Activated CD4-positive, alpha-beta T cell treated with anti-CD3 and anti-CD28 coated beads, Interleukin-2, amount 10 ng/mL, durations not matched to agents 7 days and 5 days (primary cell): ENCODE results near the gene DCPS. TPM values are rescaled to one million over a fixed set of nuclear protein-coding genes. Genes with fewer than 3 reads are reported as not detected.
"Not testable (repeated sequence)": the region's sequence is repeated elsewhere in the genome, so short reads cannot be mapped to it uniquely, and the experiment has no call there.

ENCODE experiments used
- CTCF ChIA-PET: fragments of 350-600 bp; sonication (Branson Sonifier 250); formaldehyde crosslinking; loops from one replicate; lab custom pipeline; 2021; ENCODE audit warnings: antibody characterized with exemption; lab: Charles Lee
- POLR2A ChIA-PET: fragments of 350-600 bp; sonication (Branson Sonifier 250); formaldehyde crosslinking; loops from one replicate; lab custom pipeline; 2021; ENCODE audit warnings: antibody characterized with exemption; lab: Charles Lee
- DNase-seq: peaks from one replicate; pipeline ENCODE4 v3.0.0-alpha.2; 2020
- H3K27ac Mint-ChIP-seq: one replicate; pipeline ENCODE4 v1.8.0; 2021; ENCODE audit warnings: mild to moderate bottlenecking, moderate library complexity, mixed read lengths
- H3K27me3 Mint-ChIP-seq: one replicate; pipeline ENCODE4 v1.8.0; 2021; ENCODE audit warnings: mixed read lengths
- H3K36me3 Mint-ChIP-seq: one replicate; pipeline ENCODE4 v1.8.0; 2021; ENCODE audit warnings: low read depth, mixed read lengths
- H3K4me1 Mint-ChIP-seq: one replicate; pipeline ENCODE4 v1.8.0; 2021; ENCODE audit warnings: mixed read lengths
- H3K4me3 Mint-ChIP-seq: one replicate; pipeline ENCODE4 v1.8.0; 2021; ENCODE audit warnings: mild to moderate bottlenecking, moderate library complexity, mixed read lengths
- H3K9me3 Mint-ChIP-seq: one replicate; pipeline ENCODE4 v1.8.0; 2021; ENCODE audit warnings: mixed read lengths
- total RNA-seq, 2 experiments: library from RNA; stranded (reverse); gene quantifications; one replicate each; pipeline ENCODE4 v1.2.3, GENCODE V29; 2021

Gene DCPS
- total RNA-seq, 2 experiments from 2014 or later = 33.1 to 33.5 TPM

- ChIA-PET CTCF (interaction anchor here (0.7 to 1.0 kb wide), 2 partner anchors 50 to 1734 kb away, joined by 3 read pairs; no protein-coding TSS in a partner anchor), POLR2A (no interaction called here)
- H3K9me3 Mint-ChIP-seq = no peaks in the 10 kb centered on the region
- H3K27me3 Mint-ChIP-seq = no peaks in the 10 kb centered on the region
- no peak overlapping the region for H3K4me3 Mint-ChIP-seq
- no peaks in the 10 kb centered on the region for H3K36me3 Mint-ChIP-seq
- H3K4me1 Mint-ChIP-seq = peaks cover 7% of the 10 kb centered on the region
- H3K27ac Mint-ChIP-seq = no peak overlapping the region
- DNase-seq = no peak
Observed at GRCh38 chr11:126361400-126361799, 57.5 kb downstream of the DCPS start.

GRCh38 chr11:126362879-126363655 is 59.2 kb downstream of the DCPS start:
- Mint-ChIP-seq H3K36me3 (no peaks in the 10 kb centered on the region), H3K27ac (peak overlapping the region; percentile 28), H3K27me3 (no peaks in the 10 kb centered on the region), H3K9me3 (no peaks in the 10 kb centered on the region), H3K4me3 (no peak overlapping the region), H3K4me1 (peaks cover 2% of the 10 kb centered on the region)
- ChIA-PET POLR2A (no interaction called here), CTCF (interaction anchor here (0.6 kb wide), 1 partner anchor 17 kb away, joined by 4 read pairs; no protein-coding TSS in a partner anchor)
- no peak for DNase-seq

GRCh38 chr11:126363706-126364248 is 59.9 kb downstream of the DCPS start:
- H3K9me3 Mint-ChIP-seq = no peaks in the 10 kb centered on the region
- ChIA-PET CTCF (no interaction called here), POLR2A (no interaction called here)
- peaks cover 3% of the 10 kb centered on the region for H3K4me1 Mint-ChIP-seq
- no peak overlapping the region for H3K27ac Mint-ChIP-seq
- no peak overlapping the region for H3K4me3 Mint-ChIP-seq
- no peaks in the 10 kb centered on the region for H3K27me3 Mint-ChIP-seq
- DNase-seq = no peak
- no peaks in the 10 kb centered on the region for H3K36me3 Mint-ChIP-seq

- CTCF ChIA-PET, DNase-seq, H3K4me1 Mint-ChIP-seq, H3K27me3 Mint-ChIP-seq, H3K27ac Mint-ChIP-seq, H3K36me3 Mint-ChIP-seq, H3K9me3 Mint-ChIP-seq, H3K4me3 Mint-ChIP-seq, POLR2A ChIA-PET: not testable (repeated sequence)
Observed at GRCh38 chr11:126364735-126365134, 60.9 kb downstream of the DCPS start.

DNA sequence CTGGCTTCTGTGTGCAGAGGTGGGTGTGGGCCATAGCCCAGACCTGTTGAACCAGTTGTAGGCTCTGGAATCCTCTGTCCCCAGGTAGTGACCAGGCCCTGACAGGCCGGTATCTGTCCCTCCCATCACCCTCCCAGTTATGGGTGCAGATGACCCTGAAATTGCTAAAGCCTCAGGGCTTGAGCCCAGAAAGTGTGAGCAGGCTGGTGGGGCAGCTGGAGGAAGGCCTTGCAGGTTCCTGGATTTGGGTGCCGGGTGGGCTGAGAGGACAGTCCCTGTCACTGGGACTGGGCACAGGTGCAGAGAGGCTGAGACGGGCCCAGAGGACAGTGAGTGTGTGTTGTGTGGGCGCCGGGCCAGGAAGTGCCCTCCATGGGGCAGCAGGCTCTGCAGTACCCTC is 61.6 kb downstream of the DCPS start:
- H3K27me3 Mint-ChIP-seq, H3K36me3 Mint-ChIP-seq: not testable (repeated sequence)

GRCh38 chr11:126366064-126366822 is 62.4 kb downstream of the DCPS start:
- CTCF ChIA-PET = no interaction called here
- DNase-seq = no peak
- Mint-ChIP-seq H3K9me3 (no peaks in the 10 kb centered on the region), H3K4me3 (no peak overlapping the region), H3K4me1 (peaks cover 3% of the 10 kb centered on the region), H3K27ac (no peak overlapping the region), H3K27me3 (no peaks in the 10 kb centered on the region), H3K36me3 (no peaks in the 10 kb centered on the region)
- POLR2A ChIA-PET = no interaction called here

More for the DNA sequence above, 61.6 kb downstream of the DCPS start:
- DNase-seq, CTCF ChIA-PET, H3K4me1 Mint-ChIP-seq, H3K4me3 Mint-ChIP-seq, H3K27ac Mint-ChIP-seq, H3K9me3 Mint-ChIP-seq, POLR2A ChIA-PET: not testable (repeated sequence)

DNA sequence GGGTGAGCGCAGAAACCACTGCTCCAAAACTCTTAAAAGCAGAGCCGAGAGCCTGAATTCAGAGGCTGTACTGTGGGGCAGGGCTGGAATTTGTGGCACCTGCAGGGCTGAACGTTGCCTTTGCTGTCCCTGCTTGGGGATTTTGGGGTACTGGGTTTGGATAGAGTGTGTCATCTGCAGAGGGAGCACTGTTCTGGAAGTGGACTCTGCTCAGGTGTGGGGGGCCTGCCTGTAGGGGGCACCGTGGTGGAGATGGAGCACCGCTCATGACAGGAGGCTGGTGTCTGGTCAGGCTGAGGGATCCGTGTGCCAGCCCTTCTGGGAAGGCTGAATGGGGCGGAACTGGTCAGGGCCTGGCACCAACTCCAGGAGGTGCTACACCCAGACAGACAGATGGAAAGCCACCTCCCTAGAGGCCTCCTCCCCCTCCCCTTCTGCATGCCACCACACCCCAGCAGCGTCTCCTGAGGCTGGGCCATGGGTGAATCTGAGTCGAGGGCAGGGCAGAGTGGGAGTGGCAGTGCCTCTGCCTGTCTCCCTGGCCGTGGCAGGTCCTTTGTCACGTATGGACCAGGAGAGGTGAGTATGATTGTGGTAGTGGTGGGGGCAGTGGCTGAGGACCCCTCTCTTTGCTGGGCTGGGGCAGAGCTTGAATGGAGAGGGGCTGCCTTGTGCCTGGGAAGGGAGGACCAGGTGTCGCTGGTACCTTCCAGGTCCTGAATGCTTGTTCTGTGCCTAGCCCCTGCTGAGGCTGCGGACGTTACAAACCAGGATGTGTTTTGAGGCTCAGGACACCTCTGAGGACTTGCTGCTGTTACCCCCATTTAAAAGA is 63.2 kb downstream of the DCPS start:
- CTCF ChIA-PET, H3K4me3 Mint-ChIP-seq, H3K9me3 Mint-ChIP-seq, H3K36me3 Mint-ChIP-seq, H3K27me3 Mint-ChIP-seq, DNase-seq, H3K4me1 Mint-ChIP-seq, H3K27ac Mint-ChIP-seq, POLR2A ChIA-PET: not testable (repeated sequence)

DNA sequence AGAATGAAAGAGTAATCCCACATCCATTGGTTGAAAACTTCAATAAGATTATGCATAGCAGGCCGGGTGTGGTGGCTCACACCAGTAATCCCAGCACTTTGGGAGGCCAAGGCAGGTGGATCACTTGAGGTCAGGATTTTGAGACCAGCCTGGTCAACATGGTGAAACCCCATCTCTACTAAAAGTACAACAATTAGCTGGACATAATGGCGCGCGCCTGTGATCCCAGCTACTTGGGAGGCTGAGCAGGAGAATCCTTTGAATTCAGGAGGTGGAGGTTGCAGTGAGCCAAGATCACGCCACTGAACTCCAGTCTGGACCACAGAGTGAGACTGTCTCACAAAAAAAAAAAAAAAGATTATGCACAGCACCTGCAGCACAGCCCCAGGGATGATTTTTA is 63.9 kb downstream of the DCPS start:
- H3K4me3 Mint-ChIP-seq, H3K27ac Mint-ChIP-seq, CTCF ChIA-PET, H3K36me3 Mint-ChIP-seq, POLR2A ChIA-PET, DNase-seq, H3K9me3 Mint-ChIP-seq, H3K4me1 Mint-ChIP-seq, H3K27me3 Mint-ChIP-seq: not testable (repeated sequence)

- H3K4me3 Mint-ChIP-seq, H3K4me1 Mint-ChIP-seq, POLR2A ChIA-PET, H3K9me3 Mint-ChIP-seq, H3K27me3 Mint-ChIP-seq, H3K36me3 Mint-ChIP-seq, H3K27ac Mint-ChIP-seq, DNase-seq: not testable (repeated sequence)
- CTCF ChIA-PET = interaction anchor here (1.2 kb wide), 1 partner anchor 9 kb away, joined by 3 read pairs; no protein-coding TSS in a partner anchor
Observed at GRCh38 chr11:126368336-126369119, 64.7 kb downstream of the DCPS start.

DNA sequence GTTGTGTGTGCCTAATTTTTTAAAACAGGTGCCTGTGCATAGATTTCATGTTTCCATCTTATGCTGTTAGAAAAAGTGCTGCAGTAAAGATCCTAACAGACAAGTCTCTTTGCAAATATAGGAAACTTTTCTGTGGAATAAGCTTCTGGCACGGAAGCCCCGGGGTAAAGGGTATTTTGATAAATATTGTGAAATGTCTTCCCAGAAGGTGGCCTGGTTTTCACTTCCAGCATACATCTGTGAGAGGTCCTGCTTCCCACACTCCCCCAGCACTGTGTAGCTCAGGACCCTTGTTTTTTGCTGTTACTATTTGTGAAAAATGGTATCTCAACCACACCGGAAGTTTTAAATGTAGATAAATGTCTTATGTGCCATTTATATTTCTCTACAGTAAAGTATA is 66.2 kb downstream of the DCPS start:
- ChIA-PET POLR2A (no interaction called here), CTCF (interaction anchor here (0.6 to 1.4 kb wide), 4 partner anchors 60 to 1227 kb away, joined by 3 to 5 read pairs (median 3); no protein-coding TSS in a partner anchor)
- Mint-ChIP-seq H3K4me1 (peaks cover 3% of the 10 kb centered on the region), H3K9me3 (no peaks in the 10 kb centered on the region), H3K4me3 (no peak overlapping the region), H3K27ac (no peak overlapping the region), H3K27me3 (no peaks in the 10 kb centered on the region), H3K36me3 (no peaks in the 10 kb centered on the region)
- no peak for DNase-seq

DNA sequence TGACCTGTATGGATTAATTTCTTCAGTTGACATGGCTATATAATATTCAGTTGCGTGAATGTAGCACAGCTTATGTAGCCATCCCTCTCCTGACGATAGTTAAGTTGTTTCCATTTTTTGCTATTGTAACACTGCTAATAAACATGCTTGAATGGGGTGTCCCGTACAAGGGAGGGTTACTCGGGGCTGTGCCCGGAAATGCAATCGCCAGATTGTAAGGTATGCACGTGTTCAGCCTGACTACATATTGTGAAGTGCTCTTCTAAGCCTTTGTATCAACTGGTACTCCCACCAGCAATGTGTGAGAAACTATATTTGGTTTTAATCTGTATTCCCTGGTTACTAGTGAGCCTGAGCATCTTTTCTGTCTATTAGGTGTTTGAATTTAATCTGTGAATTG is 67.7 kb downstream of the DCPS start:
- Mint-ChIP-seq H3K4me1 (peaks cover 3% of the 10 kb centered on the region), H3K27ac (no peak overlapping the region), H3K4me3 (no peak overlapping the region), H3K36me3 (no peaks in the 10 kb centered on the region), H3K27me3 (no peaks in the 10 kb centered on the region), H3K9me3 (no peaks in the 10 kb centered on the region)
- DNase-seq = no peak
- CTCF ChIA-PET = interaction anchor here (0.7 to 1.2 kb wide), 3 partner anchors 8 to 70 kb away, joined by 3 to 7 read pairs (median 3); no protein-coding TSS in a partner anchor
- POLR2A ChIA-PET = no interaction called here
